A673 (cell line): ENCODE results near the gene LCLAT1.

Experiments
- CTCF ChIP-seq: fragments of 300-800, 200-600 bp; sonication (generic); conservative IDR thresholded peaks from 2 replicates; pipeline ENCODE4 v1.5.1; 2017; ENCODE audit warnings: low read depth, mild to moderate bottlenecking, antibody characterized with exemption, low read length, moderate library complexity, mixed read lengths
- EZH2 ChIP-seq: fragments of 200-600 bp; sonication (generic); IDR thresholded peaks from 2 replicates; pipeline ENCODE4 v1.6.1; 2017; ENCODE audit warnings: borderline replicate concordance, low read depth, mild to moderate bottlenecking, mixed read lengths, antibody characterized with exemption, low read length; ENCODE audit not compliant: poor library complexity, severe bottlenecking

DNA sequence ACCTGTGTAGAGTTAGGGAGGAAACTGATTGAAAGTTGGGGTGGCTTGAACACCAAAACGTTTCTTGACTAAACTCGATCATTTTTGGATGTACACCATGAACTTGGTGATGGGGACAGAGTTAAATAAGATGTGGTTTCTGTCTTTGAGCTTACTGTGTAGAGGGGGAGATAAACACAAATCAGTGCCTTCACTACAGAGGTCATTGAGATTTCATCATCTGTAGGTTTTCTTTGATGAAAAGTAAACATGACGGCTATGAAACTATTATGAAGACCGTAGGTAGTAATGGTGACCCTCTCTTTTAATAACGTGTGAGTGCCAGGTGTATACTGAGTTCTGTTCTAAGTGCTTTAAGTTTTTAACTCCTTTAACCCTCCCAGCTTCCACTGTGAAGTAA lies 6.5 kb downstream of the LCLAT1 start:
- TF ChIP-seq CTCF (no peak), EZH2 (no peak)
